ENCODE results near the gene MRPL23. TPM values are rescaled to one million over a fixed set of nuclear protein-coding genes. Genes with fewer than 3 reads are reported as not detected.

Gene MRPL23
- total RNA-seq, 2 experiments from 2014 or later, result 31.1 to 38.3 TPM

DNA sequence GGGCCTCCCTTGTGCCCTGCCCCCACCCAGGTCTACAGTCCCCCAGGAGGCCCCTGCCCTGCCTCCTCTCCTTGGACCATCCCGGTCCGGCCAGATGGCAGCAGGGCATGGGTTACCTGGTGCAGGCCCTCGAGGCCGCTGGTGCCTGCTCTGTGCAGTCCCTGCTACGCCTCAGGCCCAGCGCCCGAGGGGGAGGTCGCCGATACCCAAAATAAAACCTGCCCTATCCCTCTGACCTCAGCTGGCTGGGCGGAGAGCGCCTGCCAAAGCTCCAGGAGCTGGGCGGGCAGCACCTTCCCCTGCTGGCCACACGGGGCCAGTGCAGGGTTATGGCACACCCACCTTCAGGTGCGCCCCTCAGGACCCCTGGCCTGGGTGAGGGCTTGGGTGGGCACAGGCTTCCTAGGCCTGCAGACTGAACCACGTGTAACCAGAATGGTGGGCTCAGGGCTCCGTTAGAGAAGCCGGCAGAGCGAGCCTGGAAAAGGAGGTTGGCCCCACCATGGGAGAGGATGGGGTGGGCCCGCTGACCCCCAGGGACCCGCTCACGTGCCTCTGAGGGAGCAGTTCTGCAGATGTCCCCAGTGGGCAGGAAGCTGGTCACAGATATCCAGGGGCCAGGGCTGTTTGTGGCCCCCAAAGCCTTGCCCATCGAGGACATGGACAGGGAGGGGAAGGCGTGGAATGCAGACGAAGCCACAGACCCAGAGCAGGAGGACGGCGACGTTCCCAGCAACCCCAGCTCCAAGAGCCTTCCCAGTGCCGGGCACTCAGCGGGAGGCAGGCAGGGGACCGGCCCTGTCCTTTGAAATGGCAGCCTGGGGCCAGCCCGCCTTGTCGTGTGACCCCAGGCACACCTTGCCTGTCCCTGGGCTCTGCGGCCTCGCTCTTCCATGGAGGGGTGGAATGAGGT lies 29.4 kb upstream of the MRPL23 start:
- intact Hi-C loops (cut with DNase I, micrococcal nuclease), result loop anchor here in 1 of 2 experiments (2.0 to 5.0 kb wide), 2 partner anchors 35 to 81 kb away; no protein-coding TSS in a partner anchor

DNA sequence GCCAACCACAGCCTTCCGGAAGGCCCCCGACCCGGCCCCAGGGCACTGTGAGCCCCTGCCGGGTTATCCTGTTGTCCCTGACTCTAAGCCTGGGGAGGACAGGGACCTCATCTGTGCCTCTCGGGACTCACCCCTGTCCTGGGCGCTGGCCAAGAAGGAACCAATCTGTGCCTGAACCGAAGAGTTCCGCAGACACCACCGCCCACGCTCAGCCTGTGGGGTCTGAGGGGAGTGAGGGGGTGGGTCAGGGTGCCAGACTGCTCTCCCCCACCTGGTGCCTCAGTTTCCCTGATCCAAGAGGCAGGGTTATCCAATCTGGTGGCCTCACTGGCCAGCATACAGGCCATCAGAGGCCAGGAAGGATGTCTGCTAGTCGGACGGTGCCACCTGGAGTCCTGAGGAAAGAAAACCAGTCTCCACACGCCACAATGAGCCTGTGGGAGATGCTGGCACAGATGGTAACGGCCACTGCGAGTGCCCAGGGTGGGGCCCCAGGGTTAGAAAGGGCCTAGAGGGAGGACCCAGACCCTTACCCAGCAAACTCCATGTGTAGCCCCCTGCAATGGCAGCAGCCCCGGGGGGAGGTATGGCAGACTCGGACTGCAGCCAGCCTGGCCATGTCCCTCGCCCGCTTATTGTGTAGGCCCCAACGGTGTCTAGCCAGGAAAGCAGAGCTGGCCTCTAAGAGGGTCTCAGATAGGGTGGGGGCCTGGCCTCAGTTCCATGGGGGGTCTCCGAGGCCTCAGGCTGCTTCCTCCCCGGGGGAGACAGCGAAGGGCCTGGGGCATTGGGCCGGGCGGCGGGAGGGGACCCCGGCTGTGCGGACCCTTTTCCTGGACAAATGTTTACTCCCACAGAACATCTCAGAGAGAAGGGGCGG lies 28.5 kb upstream of the MRPL23 start:
- no peaks in the 10 kb centered on the region for H3K27me3 ChIP-seq (ENCODE audit: control insufficient read depth in 1 of 2, insufficient read depth in 2 of 2, low read length in 2 of 2)
- H3K9me3 Mint-ChIP-seq, result no peaks in the 10 kb centered on the region
- H3K4me1 Mint-ChIP-seq (ENCODE audit: low read depth), result peaks cover 14% of the 10 kb centered on the region
- intact Hi-C loops (cut with DNase I, micrococcal nuclease), result loop anchor here in 1 of 2 experiments (2.0 to 5.0 kb wide), 2 partner anchors 36 to 82 kb away; no protein-coding TSS in a partner anchor
- H3K4me3 Mint-ChIP-seq, result no peak overlapping the region
- ChIA-PET POLR2A (interaction anchor here (1.5 to 2.8 kb wide), 3 partner anchors 29 to 68 kb away, joined by 4 to 40 read pairs (median 9); partner anchors contain the start of gene PRR33), CTCF (no interaction called here)
- no peak overlapping the region for H3K27ac Mint-ChIP-seq
- no peaks in the 10 kb centered on the region for H3K36me3 ChIP-seq (ENCODE audit: insufficient read depth, low read length)
- TF ChIP-seq, protein P1, sequence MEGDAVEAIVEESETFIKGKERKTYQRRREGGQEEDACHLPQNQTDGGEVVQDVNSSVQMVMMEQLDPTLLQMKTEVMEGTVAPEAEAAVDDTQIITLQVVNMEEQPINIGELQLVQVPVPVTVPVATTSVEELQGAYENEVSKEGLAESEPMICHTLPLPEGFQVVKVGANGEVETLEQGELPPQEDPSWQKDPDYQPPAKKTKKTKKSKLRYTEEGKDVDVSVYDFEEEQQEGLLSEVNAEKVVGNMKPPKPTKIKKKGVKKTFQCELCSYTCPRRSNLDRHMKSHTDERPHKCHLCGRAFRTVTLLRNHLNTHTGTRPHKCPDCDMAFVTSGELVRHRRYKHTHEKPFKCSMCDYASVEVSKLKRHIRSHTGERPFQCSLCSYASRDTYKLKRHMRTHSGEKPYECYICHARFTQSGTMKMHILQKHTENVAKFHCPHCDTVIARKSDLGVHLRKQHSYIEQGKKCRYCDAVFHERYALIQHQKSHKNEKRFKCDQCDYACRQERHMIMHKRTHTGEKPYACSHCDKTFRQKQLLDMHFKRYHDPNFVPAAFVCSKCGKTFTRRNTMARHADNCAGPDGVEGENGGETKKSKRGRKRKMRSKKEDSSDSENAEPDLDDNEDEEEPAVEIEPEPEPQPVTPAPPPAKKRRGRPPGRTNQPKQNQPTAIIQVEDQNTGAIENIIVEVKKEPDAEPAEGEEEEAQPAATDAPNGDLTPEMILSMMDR (IDR thresholded peaks at IDR 0.05), result no peak
- no peaks in the 10 kb centered on the region for H3K36me3 Mint-ChIP-seq (ENCODE audit: low read depth)
- DNase-seq (peak in 1 of 14 experiments; percentile 34), ATAC-seq (ENCODE audit: poor library complexity) (no peak)
- peaks cover 15% of the 10 kb centered on the region for H3K27me3 Mint-ChIP-seq
- H3K4me1 ChIP-seq (ENCODE audit: insufficient read depth, low read length), result peaks cover 29% of the 10 kb centered on the region
- H3K4me3 ChIP-seq (ENCODE audit: low read length), result no peak overlapping the region
- no peak overlapping the region for H3K27ac ChIP-seq (ENCODE audit: low read depth in 1 of 2, low read length in 2 of 2)
- no peaks in the 10 kb centered on the region for H3K9me3 ChIP-seq (ENCODE audit: control insufficient read depth in 1 of 2, insufficient read depth in 1 of 2, low read length in 2 of 2)

More for the DNA sequence above, 29.4 kb upstream of the MRPL23 start:
- POLR2A ChIA-PET, result interaction anchor here (1.1 to 2.8 kb wide), 6 partner anchors 28 to 67 kb away, joined by 3 to 40 read pairs (median 8); partner anchors contain the start of genes LSP1 and PRR33
- peaks cover 12% of the 10 kb centered on the region for H3K27me3 Mint-ChIP-seq
- DNase-seq, result peak in 5 of 14 experiments; percentile 12 to 48 (median 33)
- no peak overlapping the region for H3K27ac ChIP-seq (ENCODE audit: low read depth in 1 of 2, low read length in 2 of 2)
- H3K4me3 ChIP-seq (ENCODE audit: low read length), result no peak overlapping the region
- no peaks in the 10 kb centered on the region for H3K27me3 ChIP-seq (ENCODE audit: control insufficient read depth in 1 of 2, insufficient read depth in 2 of 2, low read length in 2 of 2)
- CTCF ChIA-PET, result interaction anchor here (0.7 kb wide), 1 partner anchor 35 kb away, joined by 4 read pairs; no protein-coding TSS in a partner anchor
- peaks cover 29% of the 10 kb centered on the region for H3K4me1 ChIP-seq (ENCODE audit: insufficient read depth, low read length)
- H3K27ac Mint-ChIP-seq, result no peak overlapping the region
- H3K36me3 Mint-ChIP-seq (ENCODE audit: low read depth), result no peaks in the 10 kb centered on the region
- H3K4me3 Mint-ChIP-seq, result no peak overlapping the region
- TF ChIP-seq, protein P1 (IDR thresholded peaks at IDR 0.05), result peak; percentile 23
- H3K4me1 Mint-ChIP-seq (ENCODE audit: low read depth), result peaks cover 11% of the 10 kb centered on the region
- ATAC-seq (ENCODE audit: poor library complexity), result peak; percentile 54
- H3K9me3 Mint-ChIP-seq, result no peaks in the 10 kb centered on the region
- H3K36me3 ChIP-seq (ENCODE audit: insufficient read depth, low read length), result no peaks in the 10 kb centered on the region
- no peaks in the 10 kb centered on the region for H3K9me3 ChIP-seq (ENCODE audit: control insufficient read depth in 1 of 2, insufficient read depth in 1 of 2, low read length in 2 of 2)
